Activated naive CD8-positive, alpha-beta T cell treated with anti-CD3 and anti-CD28 coated beads, Interleukin-2, amount 10 ng/mL, durations not matched to agents 7 days and 5 days (primary cell): ENCODE measurements around the gene SMAGP. TPM values are rescaled to one million over a fixed set of nuclear protein-coding genes. Genes with fewer than 3 reads are reported as not detected.
A peak's percentile ranks its signal among the peaks of the same experiment; 100 is the strongest.
"Not testable (repeated sequence)": the region's sequence is repeated elsewhere in the genome, so short reads cannot be mapped to it uniquely, and the experiment has no call there.

Source experiments
- ATAC-seq: fragments of 150-1000 bp; cut with Tn5 transposase; one replicate; pipeline ENCODE4 v1.10.0; 2021; ENCODE audit warnings: low read depth, moderate library complexity
- POLR2A ChIA-PET: fragments of 350-600 bp; sonication (Branson Sonifier 250); formaldehyde crosslinking; loops from one replicate; lab custom pipeline; 2021; ENCODE audit warnings: antibody characterized with exemption; lab: Charles Lee
- DNase-seq: peaks from one replicate; pipeline ENCODE4 v3.0.0; 2021
- H3K27ac Mint-ChIP-seq: one replicate; pipeline ENCODE4 v1.8.0; 2022; ENCODE audit warnings: mild to moderate bottlenecking, mixed read lengths
- H3K27me3 Mint-ChIP-seq: one replicate; pipeline ENCODE4 v1.8.0; 2022; ENCODE audit warnings: mild to moderate bottlenecking, moderate library complexity, mixed read lengths
- H3K36me3 Mint-ChIP-seq: one replicate; pipeline ENCODE4 v1.8.0; 2021; ENCODE audit warnings: mild to moderate bottlenecking, mixed read lengths
- H3K4me1 Mint-ChIP-seq: one replicate; pipeline ENCODE4 v1.8.0; 2021; ENCODE audit warnings: mixed read lengths
- H3K4me3 Mint-ChIP-seq: one replicate; pipeline ENCODE4 v1.8.0; 2022; ENCODE audit warnings: mild to moderate bottlenecking, moderate library complexity, mixed read lengths
- H3K9me3 Mint-ChIP-seq: one replicate; pipeline ENCODE4 v1.8.0; 2021; ENCODE audit warnings: mixed read lengths
- total RNA-seq, 2 experiments: library from RNA; stranded (reverse); gene quantifications; one replicate each; pipeline ENCODE4 v1.2.3, GENCODE V29; 2021

SMAGP gene
- 1 to 10 TPM; 4.1 to 5.6 TPM for total RNA-seq

GRCh38 chr12:51270067-51270950 lies at the start of gene SMAGP:
Gene SMAGP, minus strand, starts transcription at chr12:51270415. Its CDS starts 1,137 bp downstream, at chr12:51269278.
- peak within 1 kb of the TSS; percentile 91 for H3K4me3 Mint-ChIP-seq
- peaks cover 24% of the 10 kb centered on the region for H3K27me3 Mint-ChIP-seq
- peak; percentile 70 for DNase-seq
- ATAC-seq = peak; percentile 55
- peaks cover 24% of the 10 kb centered on the region for H3K4me1 Mint-ChIP-seq
- peak within 1 kb of the TSS; percentile 68 for H3K27ac Mint-ChIP-seq
- POLR2A ChIA-PET = interaction anchor here (0.8 to 2.0 kb wide), 7 partner anchors 22 to 505 kb away, joined by 3 to 16 read pairs (median 3); no protein-coding TSS in a partner anchor
- H3K36me3 Mint-ChIP-seq = peaks cover 7% of the 10 kb centered on the region
- no peaks in the 10 kb centered on the region for H3K9me3 Mint-ChIP-seq

- POLR2A ChIA-PET = interaction anchor here (0.8 to 3.4 kb wide), 8 partner anchors 11 to 80 kb away, joined by 4 to 13 read pairs (median 5); partner anchors contain the start of gene DAZAP2
- ATAC-seq (peak; percentile 76), DNase-seq (no peak)
- no peaks in the 10 kb centered on the region for H3K9me3 Mint-ChIP-seq
- H3K36me3 Mint-ChIP-seq = peaks cover 47% of the 10 kb centered on the region
- peaks cover 50% of the 10 kb centered on the region for H3K4me1 Mint-ChIP-seq
- H3K4me3 Mint-ChIP-seq = peak overlapping the region; percentile 75
- H3K27ac Mint-ChIP-seq = peak overlapping the region; percentile 88
- H3K27me3 Mint-ChIP-seq = no peaks in the 10 kb centered on the region
These were observed 48.8 kb upstream of the SMAGP start for GRCh38 chr12:51318846-51319599.

DNA sequence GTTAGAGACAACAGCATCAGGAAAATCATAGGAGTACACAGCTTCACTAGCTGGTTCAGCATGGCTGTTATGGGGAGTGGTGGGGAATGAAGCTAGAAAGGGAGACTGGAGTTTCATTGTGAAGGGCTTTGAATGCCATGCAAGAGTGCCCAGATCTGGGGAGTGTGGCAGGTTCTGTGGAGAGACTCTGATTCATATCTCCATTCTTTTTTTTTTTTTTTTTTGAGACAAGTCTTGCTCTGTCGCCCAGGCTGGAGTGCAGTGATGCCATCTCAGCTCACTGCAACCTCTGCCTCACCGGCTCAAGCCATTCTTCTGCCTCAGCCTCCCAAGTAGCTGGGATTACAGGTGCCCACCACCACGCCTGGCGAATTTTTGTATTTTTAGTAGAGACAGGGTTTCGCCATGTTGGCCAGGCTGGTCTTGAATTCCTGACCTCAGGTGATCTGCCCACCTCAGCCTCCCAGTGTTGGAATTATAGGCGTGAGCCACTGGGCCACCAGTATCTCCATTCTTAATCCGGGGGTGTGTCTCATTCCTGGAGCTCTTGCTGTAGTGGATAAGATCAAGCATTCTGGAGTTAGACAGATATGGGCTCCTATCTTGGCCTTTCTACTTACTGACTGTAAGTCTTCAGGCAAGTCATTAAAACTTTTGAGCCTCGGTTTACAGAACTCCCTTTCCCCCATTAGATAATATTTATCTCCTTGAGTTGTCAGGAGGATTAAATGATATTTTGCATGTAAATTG lies 48.0 kb upstream of the SMAGP start:
- POLR2A ChIA-PET = interaction anchor here (0.7 to 3.4 kb wide), 9 partner anchors 8 to 213 kb away, joined by 3 to 13 read pairs (median 4); partner anchors contain the start of gene DAZAP2
- not testable (repeated sequence) for H3K9me3 Mint-ChIP-seq, H3K27me3 Mint-ChIP-seq, DNase-seq, ATAC-seq
- H3K4me3 Mint-ChIP-seq = peak overlapping the region; percentile 75
- peaks cover 45% of the 10 kb centered on the region for H3K36me3 Mint-ChIP-seq
- H3K4me1 Mint-ChIP-seq = peaks cover 50% of the 10 kb centered on the region
- peak overlapping the region; percentile 88 for H3K27ac Mint-ChIP-seq

DNA sequence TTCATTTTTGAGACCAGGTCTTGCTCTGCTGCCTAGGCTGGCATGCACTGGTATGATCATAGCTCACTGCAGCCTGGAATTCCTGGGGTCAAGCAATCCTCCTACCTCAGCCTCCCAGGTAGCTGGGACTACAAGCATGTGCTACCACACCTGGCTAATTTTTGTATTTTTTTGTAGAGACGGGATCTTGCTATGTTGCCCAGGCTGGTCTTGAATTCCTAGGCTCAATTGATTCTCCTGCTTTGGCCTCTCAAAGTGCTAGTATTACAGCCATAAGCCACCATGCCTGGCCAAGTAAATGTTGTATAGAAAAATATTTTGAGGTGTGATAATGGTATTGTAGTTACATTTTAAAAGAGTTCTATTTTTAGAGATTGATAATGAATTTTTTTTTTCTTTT lies 41.2 kb upstream of the SMAGP start:
- ATAC-seq = no peak
- no peak for DNase-seq
- Mint-ChIP-seq H3K27ac (no peak overlapping the region), H3K36me3 (peaks cover 47% of the 10 kb centered on the region), H3K4me1 (peaks cover 12% of the 10 kb centered on the region), H3K4me3 (no peak overlapping the region), H3K9me3 (no peaks in the 10 kb centered on the region), H3K27me3 (no peaks in the 10 kb centered on the region)
- POLR2A ChIA-PET = no interaction called here

- POLR2A ChIA-PET = interaction anchor here (0.5 to 1.7 kb wide), 2 partner anchors 10 to 192 kb away, joined by 3 to 6 read pairs; no protein-coding TSS in a partner anchor
These were observed 37.7 kb upstream of the SMAGP start for GRCh38 chr12:51307655-51308593.

DNA sequence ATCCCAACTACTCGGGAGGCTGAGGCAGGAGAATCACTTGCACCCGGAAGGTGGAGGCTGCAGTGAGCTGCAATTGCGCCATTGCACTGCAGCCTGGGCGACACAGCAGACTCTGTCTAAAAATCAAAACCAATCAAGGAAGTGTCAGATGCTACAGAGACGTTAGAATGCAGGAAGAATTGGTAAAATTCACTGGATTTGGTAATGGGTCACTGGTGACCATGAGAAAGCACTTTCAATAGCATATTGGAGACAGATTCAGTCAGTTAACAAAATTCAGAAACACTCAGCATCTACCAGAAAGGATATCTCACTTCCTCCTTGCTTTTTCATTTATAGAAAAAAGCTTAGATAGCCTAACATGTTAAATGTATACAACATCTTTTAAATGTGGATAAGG lies 36.3 kb upstream of the SMAGP start:
- no peaks in the 10 kb centered on the region for H3K27me3 Mint-ChIP-seq
- H3K4me1 Mint-ChIP-seq = peaks cover 9% of the 10 kb centered on the region
- H3K27ac Mint-ChIP-seq = no peak overlapping the region
- no peaks in the 10 kb centered on the region for H3K9me3 Mint-ChIP-seq
- POLR2A ChIA-PET = interaction anchor here (2.1 kb wide), 1 partner anchor 12 kb away, joined by 5 read pairs; no protein-coding TSS in a partner anchor
- H3K4me3 Mint-ChIP-seq = no peak overlapping the region
- H3K36me3 Mint-ChIP-seq = peaks cover 48% of the 10 kb centered on the region
- DNase-seq (no peak), ATAC-seq (no peak)

More at GRCh38 chr12:51307655-51308593, 37.7 kb upstream of the SMAGP start:
- H3K4me1 Mint-ChIP-seq = peaks cover 10% of the 10 kb centered on the region
- peak overlapping the region; percentile 40 for H3K27ac Mint-ChIP-seq
- peaks cover 50% of the 10 kb centered on the region for H3K36me3 Mint-ChIP-seq
- no peaks in the 10 kb centered on the region for H3K27me3 Mint-ChIP-seq
- ATAC-seq (no peak), DNase-seq (no peak)
- H3K4me3 Mint-ChIP-seq = no peak overlapping the region
- no peaks in the 10 kb centered on the region for H3K9me3 Mint-ChIP-seq

- H3K27me3 Mint-ChIP-seq = not testable (repeated sequence)
- POLR2A ChIA-PET = interaction anchor here (0.7 kb wide), 1 partner anchor 488 kb away, joined by 3 read pairs; no protein-coding TSS in a partner anchor
These were observed 30.6 kb upstream of the SMAGP start for GRCh38 chr12:51300768-51301167.

DNA sequence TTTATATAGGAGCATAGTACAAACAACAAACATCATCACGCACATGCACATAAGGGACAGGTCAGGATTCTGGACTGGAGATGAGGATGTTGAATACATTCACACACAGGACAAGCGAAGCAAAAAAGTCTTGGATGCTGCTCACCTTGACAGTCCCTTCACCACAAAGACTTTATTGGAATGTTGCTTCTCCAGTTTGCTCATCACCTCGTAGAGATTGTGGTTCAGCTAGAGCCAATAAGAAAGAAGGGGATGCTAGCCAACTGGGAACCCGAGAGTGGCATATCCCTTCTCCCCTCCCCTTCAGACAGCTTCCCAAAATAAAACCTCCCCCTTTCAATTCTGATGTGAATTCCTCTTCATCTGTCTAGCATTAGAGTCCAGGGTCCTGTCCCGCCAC lies 25.4 kb upstream of the SMAGP start:
- DNase-seq (no peak), ATAC-seq (no peak)
- H3K36me3 Mint-ChIP-seq = peaks cover 20% of the 10 kb centered on the region
- H3K27me3 Mint-ChIP-seq = no peaks in the 10 kb centered on the region
- H3K27ac Mint-ChIP-seq = no peak overlapping the region
- POLR2A ChIA-PET = no interaction called here
- H3K4me3 Mint-ChIP-seq = no peak overlapping the region
- H3K9me3 Mint-ChIP-seq = no peaks in the 10 kb centered on the region
- peaks cover 7% of the 10 kb centered on the region for H3K4me1 Mint-ChIP-seq

More at GRCh38 chr12:51300768-51301167, 30.6 kb upstream of the SMAGP start:
- DNase-seq, H3K9me3 Mint-ChIP-seq, ATAC-seq, H3K4me3 Mint-ChIP-seq, H3K27ac Mint-ChIP-seq, H3K4me1 Mint-ChIP-seq: not testable (repeated sequence)
- H3K36me3 Mint-ChIP-seq = peaks cover 22% of the 10 kb centered on the region

DNA sequence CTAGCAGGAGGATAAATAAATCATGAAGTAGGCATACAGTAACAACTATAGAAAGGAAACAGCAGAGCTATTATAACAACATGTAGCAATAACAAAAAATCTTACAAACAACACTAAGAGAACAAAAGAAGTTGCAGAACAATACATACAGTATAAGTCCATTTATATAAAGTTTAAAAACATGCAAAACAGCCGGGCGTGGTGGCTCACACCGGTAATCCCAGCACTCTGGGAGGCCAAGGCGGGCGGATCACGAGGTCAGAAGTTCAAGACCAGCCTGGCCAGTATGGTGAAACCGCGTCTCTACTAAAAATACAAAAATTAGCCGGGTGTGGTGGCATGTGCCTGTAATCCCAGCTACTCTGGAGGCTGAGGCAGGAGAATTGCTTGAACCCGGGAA lies 23.9 kb upstream of the SMAGP start:
- peaks cover 24% of the 10 kb centered on the region for H3K36me3 Mint-ChIP-seq
- H3K27ac Mint-ChIP-seq = not testable (repeated sequence)

DNA sequence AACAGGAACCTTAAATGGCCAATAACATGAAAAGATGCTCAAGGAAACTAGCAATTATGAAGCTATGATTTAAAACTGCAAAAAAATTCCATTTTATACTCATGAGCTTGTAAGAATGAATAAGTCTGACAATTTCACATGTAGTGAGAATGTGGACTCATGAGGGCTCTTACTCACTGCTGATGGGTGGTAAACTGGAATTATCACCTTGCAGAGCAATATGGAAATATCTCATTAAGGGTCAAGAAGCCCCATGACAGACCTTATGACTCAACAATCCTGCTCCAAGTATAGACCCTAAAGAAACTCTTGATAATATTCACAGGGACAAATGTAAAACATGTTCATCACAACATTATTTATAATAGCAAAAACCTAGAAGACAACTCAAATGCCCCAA lies 23.5 kb upstream of the SMAGP start:
- ATAC-seq (no peak), DNase-seq (no peak)
- Mint-ChIP-seq H3K9me3 (no peaks in the 10 kb centered on the region), H3K4me3 (no peak overlapping the region), H3K27me3 (no peaks in the 10 kb centered on the region), H3K27ac (no peak overlapping the region), H3K4me1 (peaks cover 7% of the 10 kb centered on the region), H3K36me3 (peaks cover 25% of the 10 kb centered on the region)
- POLR2A ChIA-PET = no interaction called here

More for the DNA sequence above, 23.9 kb upstream of the SMAGP start:
- H3K27me3 Mint-ChIP-seq, DNase-seq, POLR2A ChIA-PET, H3K4me3 Mint-ChIP-seq, H3K4me1 Mint-ChIP-seq, ATAC-seq, H3K9me3 Mint-ChIP-seq: not testable (repeated sequence)

DNA sequence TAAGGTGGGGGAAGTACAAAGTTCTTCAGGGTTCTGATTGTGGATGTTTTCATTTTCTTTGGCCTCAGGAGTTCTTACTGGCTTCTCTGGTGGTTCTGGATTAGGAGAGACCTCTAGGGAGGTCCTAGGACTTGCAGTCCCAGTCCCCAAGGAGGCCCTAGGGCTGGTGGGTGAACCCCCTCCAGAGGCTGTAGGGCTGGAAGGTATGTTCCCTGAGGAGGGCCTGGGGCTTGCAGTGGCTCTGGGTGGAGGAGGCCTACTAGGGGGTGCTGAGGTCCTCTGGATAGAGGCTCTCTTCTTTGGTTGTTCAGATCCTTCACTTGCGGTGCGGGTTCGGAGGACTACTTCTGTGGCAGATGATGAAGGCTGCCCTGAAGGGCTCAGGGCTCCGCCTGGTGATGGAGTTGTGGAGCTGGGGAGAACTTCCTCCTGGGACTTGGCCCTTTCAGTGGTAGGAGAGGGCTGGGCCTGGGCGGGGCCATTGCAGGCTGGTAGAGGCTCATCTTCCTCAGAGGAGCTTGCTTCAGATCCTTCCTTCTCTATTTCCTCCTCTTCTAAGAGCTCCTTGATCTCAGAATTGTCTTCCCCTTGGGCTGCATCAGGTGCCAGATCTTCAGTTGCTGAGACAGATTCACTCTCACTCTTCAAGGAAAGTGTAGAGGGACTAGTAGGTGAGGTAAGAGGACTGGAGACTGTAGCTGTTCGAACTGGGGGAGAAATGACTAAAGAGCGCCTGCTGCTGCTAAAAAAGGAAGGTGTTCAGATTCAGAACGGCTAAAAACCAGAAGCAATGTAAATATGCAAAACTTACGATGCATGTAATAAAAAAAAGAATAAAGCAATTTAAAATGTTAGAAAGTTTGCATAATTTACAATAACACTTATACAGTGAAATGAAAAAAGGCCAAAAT lies 21.6 kb upstream of the SMAGP start:
- H3K27ac Mint-ChIP-seq = peak overlapping the region; percentile 13
- POLR2A ChIA-PET = interaction anchor here (0.6 to 1.2 kb wide), 2 partner anchors 21 to 539 kb away, joined by 3 read pairs; no protein-coding TSS in a partner anchor
- H3K27me3 Mint-ChIP-seq = not testable (repeated sequence)

More for the DNA sequence above, 21.6 kb upstream of the SMAGP start:
- not testable (repeated sequence) for H3K4me3 Mint-ChIP-seq, H3K9me3 Mint-ChIP-seq, DNase-seq, H3K4me1 Mint-ChIP-seq
- peaks cover 28% of the 10 kb centered on the region for H3K36me3 Mint-ChIP-seq
- peak; percentile 22 for ATAC-seq
